GM12878 (cell line): Measurements from ENCODE around the gene ANGPTL2.

Experiments used
- CBFB ChIP-seq: IDR thresholded peaks from 2 replicates; pipeline ENCODE4 v1.6.1; 2016; ENCODE audit warnings: antibody characterized with exemption, low read depth
- CTCF ChIP-seq, 3 experiments: IDR thresholded peaks in 2 of 3; conservative IDR thresholded peaks in 1 of 3; 2 replicates each; pipeline ENCODE4 v1.5.1; 2011; ENCODE audit warnings: low read depth in 3 of 3, low read length in 3 of 3, mild to moderate bottlenecking in 3 of 3, control low read depth in 2 of 3, moderate library complexity in 2 of 3, inconsistent platforms in 1 of 3, mixed read lengths in 1 of 3; ENCODE audit not compliant: control insufficient read depth in 2 of 3, insufficient read depth in 1 of 3; ENCODE audit errors: extremely low read depth in 1 of 3
- ETV6 ChIP-seq, 2 experiments: fragments of 450-650 bp in 1 of 2; IDR thresholded peaks in 1 of 2; conservative IDR thresholded peaks in 1 of 2; 2 replicates each; pipeline ENCODE4 v1.6.1; 2014; ENCODE audit warnings: antibody characterized with exemption in 1 of 2, borderline replicate concordance in 1 of 2, low read depth in 1 of 2, mild to moderate bottlenecking in 1 of 2, moderate library complexity in 1 of 2
- HDAC2 ChIP-seq: fragments of 200-600 bp; sonication (generic); IDR thresholded peaks from 2 replicates; pipeline ENCODE4 v1.6.1; 2017

GRCh38 chr9:127102176-127102575, 20.3 kb downstream of the ANGPTL2 start:
- TF ChIP-seq ETV6 (conservative IDR thresholded peaks at IDR 0.05 in 1 of 2, IDR thresholded peaks at IDR 0.05 in 1 of 2; ENCODE audit: borderline replicate concordance in 1 of 2, low read depth in 1 of 2) (no peak), HDAC2 (no peak), CTCF (IDR thresholded peaks at IDR 0.05 in 2 of 3, conservative IDR thresholded peaks at IDR 0.05 in 1 of 3; ENCODE audit: control insufficient read depth in 2 of 3, extremely low read depth in 1 of 3, insufficient read depth in 1 of 3, low read depth in 3 of 3, low read length in 3 of 3) (no peak), CBFB (no peak)
